IPS-NIHi7 (cell line): ENCODE results near the gene TSR2.

Source experiments
- DNase-seq: peaks from one replicate; pipeline ENCODE4 v3.0.0; 2012; ENCODE audit warnings: mixed read lengths; ENCODE audit errors: extremely low spot score

The TSR2 gene, protein sequence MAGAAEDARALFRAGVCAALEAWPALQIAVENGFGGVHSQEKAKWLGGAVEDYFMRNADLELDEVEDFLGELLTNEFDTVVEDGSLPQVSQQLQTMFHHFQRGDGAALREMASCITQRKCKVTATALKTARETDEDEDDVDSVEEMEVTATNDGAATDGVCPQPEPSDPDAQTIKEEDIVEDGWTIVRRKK

DNA sequence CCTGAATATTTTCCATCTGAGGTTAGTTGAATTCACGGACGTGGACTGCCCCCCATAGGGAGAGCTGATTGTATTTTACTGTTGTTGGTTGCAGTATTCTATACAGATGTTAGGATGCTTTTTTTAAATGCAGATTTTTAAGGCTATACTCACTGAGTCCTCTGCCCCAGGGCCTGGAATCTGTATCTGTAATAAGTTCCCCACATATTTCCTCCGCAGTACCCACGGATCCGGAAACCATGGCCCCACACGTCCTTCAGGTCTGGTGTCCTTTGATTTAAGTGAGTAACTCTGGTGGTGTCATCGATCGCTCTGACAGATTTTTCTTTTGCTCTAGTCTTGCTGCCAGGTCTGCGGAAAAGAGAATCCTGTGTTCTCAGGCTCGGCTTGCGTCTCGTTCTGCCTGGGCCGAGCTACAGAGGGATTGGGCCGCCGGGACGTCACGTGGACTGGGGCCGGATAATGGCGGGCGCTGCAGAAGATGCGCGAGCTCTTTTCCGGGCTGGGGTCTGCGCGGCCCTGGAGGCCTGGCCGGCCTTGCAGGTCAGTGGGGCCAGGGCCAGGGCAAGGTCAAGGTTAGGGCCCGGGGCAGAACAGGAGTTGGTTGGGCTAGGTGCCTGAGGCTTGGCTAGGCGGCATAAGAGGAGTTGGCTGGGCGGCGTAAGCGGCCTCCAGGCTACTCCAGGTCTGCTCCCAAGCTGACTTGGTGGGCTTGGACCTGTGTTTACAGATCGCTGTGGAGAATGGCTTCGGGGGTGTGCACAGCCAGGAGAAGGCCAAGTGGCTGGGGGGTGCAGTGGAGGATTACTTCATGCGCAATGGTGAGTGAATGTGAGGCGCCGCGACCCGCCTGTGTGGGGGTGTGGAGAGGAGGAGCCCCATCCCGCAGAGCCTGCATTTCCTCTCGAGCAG is at the start of gene TSR2:
Gene TSR2 (plus strand): TSS at position 445 of the 912 bp plus-strand sequence. CDS start 18 bp downstream, at position 463.
- peak; percentile 75 for DNase-seq

DNA sequence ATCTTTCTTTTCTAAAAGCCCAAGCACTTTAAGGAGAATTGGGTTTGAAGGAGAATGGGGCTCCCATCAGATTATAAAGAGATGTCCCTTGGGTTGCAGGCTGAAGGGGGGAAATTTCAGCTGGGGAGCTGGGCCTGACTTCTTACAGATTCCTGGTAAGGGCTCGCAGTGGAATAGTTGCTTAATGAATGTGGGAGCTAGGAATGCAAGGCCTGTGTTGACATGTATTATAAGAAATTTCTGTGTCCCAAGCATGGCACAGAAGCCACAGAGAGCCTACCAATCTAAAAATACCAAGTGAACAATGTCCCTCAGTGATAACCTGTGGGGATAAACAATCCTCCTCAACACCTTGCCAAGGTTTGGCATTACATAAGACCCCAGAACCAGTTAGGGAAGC is 43.1 kb upstream of the TSR2 start:
- no peak for DNase-seq

DNA sequence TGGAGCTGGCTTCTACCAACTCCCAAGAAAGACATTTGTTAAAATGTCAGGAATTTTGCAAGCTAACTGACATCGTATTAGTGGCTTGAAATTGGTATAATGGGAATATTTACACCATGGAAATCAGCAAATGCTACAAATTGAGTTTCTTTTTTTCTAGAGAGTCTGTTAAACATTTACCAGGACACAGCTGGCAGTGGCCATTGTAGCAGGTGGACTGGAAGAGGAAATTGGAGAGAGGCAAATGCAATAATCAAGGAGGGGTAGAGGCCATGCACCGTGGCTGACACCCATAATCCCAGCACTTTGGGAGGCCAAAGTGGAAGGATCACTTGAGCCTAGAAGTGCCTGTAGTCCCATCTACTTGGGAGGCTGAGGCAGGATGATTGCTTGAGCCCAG is 32.9 kb upstream of the TSR2 start:
- no peak for DNase-seq

DNA sequence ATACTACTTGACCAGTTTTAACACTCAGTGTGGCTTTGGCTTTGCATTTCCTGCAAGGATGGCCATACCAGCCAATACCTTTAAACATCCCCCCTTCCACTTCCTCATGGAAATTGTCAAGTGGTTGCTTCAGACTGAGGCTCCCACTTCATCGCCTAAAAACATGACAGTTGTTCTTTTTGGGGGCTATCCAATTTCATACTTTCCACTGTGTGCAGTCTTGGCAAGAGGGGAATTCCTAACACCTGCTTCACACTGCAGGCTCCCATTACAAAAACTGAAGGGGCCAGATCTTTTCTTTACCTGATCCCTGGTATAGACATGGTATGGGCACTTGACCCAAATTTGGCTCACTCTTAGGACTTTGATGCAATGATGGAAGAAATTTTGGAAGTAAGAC is 28.5 kb upstream of the TSR2 start:
- no peak for DNase-seq

DNA sequence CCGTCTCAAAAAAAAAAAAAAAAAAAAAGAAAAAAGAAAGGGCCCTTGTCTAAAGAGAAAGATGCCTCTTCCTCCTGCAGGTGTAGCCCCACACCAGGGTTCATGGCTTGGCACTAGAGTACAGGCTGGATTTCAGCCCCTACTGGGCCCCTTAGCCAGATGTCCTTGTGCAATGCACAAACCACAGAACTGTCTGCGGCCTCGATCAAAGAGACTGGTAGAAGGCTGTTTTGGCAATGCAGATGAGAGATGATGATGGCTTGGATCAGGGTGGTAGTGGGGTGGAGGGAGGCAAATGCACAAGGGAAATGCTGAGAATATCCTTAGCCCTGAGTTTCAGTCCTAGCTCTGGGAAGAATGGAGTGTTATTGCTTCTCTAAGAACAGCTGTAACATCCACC is 26.5 kb upstream of the TSR2 start:
- no peak for DNase-seq

DNA sequence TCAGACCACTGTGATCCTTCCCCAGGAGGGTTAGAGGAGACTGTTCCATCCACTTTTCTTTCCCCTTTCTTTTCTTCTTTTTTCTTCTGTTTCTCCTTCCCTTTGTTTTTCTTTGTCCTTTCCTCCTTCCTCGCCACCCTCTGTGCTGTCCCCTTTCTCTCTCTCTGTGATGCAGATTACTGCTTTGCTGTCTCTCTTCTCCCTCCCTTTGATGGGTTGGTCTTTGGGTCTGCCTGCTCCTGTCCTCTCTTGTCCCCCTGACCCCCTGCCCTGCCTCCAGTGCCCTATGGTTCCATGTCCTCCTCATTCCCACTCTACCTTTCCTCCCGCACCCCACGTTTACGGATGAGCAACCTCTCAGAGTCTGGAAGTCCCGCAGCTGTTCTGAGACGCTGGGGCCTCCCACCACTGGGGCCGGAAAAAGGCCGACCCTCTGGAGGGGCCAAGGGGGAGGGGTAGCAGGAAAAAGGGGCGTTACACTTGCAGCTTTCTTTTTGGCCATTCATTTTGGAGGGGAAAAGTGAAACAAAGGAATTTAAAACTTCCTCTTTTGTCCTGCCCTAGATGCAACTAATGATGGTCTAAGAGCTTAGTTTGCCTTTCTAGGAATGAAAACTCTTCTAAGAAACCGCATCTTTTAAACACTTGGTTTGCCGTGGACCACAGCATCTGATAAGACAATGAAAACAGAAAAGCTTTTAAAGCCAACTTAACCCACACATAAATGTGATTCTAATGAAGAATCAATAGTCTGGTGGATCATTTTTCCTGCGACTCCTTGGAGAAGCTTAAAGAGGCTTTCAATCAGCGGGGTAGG is 24.5 kb upstream of the TSR2 start:
- peak; percentile 25 for DNase-seq

DNA sequence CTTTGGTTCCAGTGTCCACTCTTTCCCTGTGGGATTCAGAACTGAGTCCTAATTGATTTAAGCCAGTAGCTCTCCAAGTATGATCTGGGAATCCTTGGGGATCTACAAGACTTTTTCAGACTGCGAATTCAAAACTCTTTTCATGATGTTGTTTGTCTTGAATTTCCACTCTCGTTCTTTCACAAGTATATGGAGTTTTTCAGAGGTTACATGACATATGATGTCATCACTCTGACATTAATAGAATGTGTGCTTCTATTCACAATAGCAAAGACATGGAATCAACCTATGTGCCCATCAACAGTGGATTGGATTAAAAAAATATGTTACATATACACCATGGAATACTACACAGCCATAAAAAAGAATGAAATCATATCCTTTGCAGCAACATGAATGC is 23.2 kb upstream of the TSR2 start:
- DNase-seq: no peak

DNA sequence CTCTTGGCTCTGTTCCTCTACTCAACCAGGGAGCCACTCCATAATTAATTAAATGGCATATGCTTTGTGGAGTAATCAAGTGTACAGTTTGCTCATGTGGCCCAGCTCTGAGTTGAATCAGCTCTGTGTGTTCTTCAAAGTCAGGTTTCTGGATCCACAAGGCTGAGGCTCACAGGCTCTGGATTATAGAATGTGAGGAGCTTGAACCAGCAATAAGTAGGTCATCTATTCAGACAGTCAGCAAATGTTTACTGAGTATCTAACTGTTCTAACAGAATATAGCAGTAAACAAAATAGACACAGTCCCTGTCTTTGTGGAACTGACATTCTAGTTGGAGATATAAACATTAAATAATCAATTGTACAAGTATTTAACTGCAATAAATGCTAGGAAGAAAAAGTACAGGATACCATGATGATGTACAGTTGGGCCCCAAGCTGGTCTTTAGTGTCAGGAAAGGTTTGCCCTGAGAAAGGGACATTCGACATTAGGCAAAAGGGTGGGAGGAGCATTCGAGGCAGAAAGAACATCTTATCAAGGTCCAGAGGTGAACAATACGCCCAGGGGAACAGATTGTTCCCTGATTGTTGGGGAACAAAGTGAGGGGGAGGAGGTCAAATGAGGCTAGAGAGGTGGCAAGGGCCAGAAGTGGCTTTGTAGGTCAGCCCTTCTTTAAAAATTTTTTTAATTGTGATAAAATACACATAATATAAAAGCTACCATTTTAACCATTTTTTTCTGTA is 20.5 kb upstream of the TSR2 start:
- DNase-seq: no peak

DNA sequence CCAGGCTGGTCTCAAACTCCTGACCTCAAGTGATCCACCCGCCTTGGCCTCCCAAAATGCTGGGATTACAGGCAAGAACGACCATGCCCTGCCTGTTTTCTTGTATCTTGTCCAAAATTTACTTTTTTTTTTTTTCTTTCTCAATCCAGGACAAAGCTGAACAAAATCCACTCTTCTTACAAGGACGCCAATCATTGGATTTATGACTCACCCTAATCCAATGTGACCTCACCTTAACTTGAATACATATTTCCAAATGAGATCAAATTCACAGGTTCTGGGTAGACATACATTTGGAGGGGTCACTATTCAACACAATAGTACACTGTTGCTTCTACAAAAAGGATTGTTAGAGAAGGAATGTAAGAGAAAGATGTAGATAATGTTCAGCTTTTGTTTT is 18.0 kb upstream of the TSR2 start:
- no peak for DNase-seq

DNA sequence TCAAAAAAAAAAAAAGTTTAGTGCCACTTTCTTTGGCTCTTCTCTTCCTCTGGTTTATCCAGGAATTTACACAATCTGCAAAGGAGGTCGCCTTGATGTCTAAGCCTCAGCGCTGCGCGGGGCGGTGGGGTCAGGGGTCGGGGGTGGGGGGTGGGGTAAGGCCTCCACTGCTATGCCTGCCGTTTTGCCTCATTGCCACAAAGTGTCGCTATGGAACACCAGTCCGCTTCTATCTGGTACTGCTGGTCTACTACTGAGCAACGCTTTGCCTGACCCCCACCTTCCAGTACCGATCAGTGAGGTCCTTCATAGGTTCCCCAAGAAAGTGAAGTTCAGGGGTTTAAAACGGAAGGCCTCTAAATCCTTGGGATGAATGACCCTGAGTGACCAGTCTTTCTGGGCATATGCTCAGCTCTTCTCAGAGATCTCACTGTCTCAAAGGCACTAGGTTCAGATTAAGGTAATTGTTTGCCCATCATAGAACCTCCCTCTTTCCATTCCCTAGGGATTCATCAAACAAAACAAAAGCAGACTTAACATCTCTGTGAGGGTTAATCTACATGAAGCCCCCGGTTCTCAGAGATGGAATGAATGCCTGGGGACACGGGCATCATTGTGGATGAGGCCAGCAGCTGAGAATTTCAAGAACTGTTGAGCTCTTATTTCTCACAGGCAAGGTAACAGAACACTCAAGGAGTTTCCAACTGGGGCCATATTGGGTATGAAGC is 16.9 kb upstream of the TSR2 start:
- DNase-seq: peak; percentile 74

DNA sequence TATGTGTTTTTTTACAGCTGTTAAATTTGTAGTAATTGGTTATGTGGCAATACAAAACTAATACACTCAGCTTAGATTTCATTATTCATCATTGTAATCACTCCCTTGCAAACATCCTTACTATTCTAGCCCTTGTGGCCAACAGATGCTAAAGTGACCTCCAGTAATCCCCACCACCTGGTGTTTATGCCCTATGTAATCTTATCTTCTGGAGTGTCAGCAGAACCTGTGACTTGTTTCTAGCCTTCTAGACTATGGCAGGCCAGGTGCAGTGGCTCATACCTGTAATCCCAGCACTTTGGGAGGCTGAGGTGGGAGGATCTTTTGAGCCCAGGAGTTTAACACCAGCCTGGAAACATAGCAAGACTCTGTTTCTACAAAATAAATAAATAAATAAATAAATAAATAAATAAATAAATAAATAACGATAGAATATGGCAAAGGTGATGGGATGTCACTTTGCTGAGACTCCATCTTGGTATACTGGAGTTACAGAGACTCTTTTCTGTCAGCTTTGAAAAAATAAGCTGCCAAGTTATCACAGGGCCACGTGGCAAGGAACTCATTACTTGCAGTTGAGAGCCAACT is 12.3 kb upstream of the TSR2 start:
- no peak for DNase-seq

DNA sequence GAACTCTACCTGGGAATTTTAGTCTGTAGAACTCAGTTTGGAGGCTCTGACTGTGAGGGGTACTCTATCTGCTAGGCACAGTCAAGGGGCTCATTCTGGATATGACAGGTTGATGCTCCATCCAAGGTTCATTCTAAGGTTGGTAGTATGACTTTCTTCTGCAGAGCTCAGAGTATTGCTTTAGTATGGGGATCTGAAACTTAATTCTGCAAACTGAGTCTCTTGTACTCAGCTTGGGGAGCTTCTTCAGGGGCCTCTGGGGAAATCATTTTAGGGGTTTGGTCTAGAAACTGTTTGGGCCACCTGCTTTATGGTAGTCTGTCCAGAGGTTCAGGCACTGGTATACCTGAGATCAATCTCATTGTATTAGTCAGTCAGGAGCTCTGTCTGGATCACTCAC is 9.7 kb upstream of the TSR2 start:
- DNase-seq: no peak

DNA sequence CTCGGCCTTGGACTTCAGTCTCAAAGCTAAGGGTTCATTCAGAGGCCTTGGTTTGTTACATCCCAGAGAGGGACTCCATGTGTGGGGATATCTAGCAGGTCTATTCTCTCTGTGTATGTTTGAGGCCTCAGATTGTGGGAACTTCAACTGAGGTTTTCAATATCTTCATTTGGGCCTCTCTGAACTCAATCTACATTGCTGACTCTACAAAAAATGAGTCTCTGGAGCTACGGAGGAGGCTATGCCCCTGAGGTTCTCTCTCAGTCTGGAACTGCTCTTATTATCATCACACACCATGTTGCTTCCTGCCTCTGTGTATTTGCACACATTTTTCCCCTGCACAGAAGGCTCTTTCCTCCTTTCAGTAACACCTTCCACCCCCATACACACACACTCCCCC is 5.1 kb upstream of the TSR2 start:
- no peak for DNase-seq

DNA sequence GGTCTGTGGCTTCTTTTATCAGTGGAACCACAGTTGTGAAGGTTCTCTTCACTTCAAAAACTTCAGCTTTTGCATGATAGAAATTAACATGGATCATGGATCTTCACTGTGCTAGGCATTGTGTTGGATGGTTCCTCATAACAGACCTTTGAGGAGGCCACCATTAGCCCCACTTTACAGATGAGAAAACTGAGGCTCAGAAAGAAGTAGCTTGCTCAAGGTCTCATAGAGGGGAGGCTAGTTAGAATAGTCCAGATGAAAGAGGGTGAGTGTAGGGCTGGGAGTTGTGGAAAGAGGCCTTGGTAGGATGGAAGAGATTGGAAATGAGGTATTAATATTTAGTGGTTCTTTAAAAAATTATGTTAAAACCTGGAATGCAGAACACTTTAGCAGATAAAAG is 2.6 kb downstream of the TSR2 start:
- no peak for DNase-seq

DNA sequence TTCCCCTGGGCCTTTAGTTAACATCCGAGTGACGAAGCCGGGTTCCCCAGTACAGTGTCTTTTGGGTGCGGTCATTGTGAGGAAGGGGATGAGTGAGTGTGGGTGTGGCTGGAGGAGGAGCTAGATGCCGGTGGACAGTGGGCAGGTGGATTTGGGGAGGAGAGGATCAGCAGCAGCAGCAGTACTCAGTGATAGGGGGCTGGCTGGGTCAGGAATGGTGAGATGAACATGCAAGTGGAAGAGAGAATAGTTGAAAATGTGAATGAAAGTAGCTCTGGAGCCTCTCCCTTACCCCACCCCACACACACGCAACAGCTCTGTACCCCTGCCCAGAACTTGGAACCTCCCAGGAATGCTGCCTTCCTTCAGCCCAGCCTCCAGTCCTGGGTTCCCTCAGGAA is 4.5 kb downstream of the TSR2 start:
- no peak for DNase-seq

DNA sequence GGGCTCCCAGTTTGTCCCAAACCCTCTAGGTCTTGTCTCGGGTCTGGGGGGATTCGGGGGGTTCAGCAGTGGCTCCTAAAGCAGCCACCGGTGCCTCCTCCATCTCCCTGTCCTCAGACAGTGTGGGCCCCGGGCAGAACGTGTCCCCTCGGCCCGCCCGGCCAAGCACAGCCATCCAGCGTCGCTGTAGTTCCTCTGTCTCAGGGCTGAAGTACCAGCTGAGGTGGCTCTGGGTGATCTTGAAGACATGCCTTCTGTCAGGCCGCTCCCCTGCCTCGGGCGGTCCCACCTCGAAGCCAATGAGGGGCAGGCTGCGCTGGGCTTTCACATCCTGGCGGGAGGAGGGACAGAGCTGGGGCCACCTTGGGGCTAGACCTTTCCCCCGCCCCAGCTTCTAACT is 5.9 kb downstream of the TSR2 start:
- peak; percentile 32 for DNase-seq

DNA sequence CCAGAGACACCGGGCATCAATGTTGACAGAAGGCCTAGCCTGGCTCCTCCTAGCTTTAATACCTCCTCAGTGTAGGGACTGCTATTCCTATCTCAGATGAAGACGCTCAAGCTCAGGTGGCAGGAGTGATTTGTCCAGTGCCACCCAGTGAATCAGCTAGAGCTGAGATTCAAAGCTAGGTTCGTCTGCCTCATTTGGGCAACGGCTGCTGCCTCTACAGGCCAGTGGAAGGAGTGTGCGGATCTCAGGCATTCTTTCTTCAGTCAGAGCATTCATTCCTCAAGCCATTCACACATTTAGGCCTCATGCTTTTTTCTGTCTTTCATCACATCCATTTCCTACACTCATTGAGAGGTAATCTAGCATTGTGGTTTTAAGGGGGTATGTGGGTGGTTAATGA is 7.3 kb downstream of the TSR2 start:
- peak; percentile 33 for DNase-seq

DNA sequence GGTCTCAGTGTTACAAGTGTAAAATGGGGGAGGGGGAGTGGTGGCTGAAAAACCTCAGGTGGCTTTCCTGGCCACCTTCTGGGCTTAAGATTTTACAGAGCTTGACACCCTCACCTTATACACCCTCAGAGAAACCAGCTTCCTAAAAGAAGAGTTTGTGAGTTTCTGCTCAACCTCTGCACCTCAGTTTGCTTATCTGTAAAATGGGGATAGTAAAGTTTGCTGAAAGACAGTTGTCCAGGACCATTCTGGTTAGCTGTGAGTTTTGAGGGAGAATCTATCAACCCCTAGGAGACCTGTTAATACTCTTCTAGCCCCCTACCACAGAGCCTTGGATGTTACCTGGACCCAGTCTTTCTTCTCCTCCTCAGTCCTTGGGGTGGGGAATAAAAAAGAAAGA is 9.7 kb downstream of the TSR2 start:
- DNase-seq: no peak

DNA sequence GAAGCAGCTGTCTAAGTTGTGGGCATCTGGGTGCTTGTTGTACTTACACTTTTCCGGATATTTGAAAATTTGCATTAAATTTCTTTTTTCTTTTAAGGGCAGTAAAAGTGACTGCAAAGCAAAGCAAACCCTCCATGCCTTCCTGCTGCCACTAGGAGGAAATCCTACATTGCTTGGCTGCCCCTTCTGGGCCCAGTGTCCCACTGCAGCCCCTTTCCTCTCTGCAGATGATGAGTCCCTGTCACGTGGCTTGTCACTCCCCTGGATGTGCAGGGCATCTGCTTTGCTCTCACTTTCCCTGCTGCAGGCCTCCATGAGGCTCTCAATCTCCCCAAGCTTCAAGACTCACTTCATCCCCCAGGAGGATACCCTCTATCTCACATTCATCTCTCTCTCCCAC is 12.7 kb downstream of the TSR2 start:
- peak; percentile 57 for DNase-seq

DNA sequence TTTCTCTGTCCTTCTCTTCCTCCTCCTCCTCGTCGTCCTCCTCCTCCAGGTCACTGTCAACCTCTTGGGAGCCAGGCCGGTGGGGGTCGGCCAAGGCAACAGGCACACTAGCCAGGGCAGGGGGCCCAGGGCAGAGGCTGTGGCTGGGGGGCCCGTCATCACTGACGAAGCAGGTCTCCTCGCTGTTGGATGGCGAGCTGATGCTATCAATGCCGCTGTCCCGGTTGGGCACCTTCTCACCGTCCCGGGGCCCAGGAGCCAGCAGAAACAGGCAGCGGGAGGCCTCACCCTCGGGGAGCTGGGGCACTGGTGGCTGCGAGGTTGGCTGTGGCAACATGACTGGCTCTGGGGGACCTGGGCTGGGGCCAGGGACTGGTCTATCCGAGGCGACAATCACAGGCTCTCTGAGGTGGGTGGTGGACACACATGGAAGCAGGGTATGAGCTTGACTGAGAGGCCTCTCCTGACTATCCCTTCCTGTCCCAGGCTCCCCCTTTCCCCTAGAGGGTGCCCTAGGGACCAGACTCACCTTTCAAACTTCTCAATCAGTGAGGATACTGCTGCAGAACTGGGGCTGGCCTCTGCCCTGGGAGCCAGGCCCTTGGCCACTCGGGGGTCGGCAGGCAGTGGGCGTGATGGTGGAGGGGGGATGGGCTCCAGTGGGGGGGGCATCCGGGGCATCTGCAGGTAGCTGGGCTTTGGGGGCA is 30.0 kb downstream of the TSR2 start:
- no peak for DNase-seq
